Common myeloid progenitor, CD34-positive (primary cell): Measurements from ENCODE around the gene MGLL.

ENCODE experiments used
- CTCF ChIA-PET: fragments of 350-600 bp; sonication (Branson Sonifier 250); formaldehyde crosslinking; loops from one replicate; lab custom pipeline; 2021; ENCODE audit warnings: antibody characterized with exemption; lab: Charles Lee
- POLR2A ChIA-PET: fragments of 350-600 bp; sonication (Branson Sonifier 250); formaldehyde crosslinking; loops from one replicate; lab custom pipeline; 2021; ENCODE audit warnings: antibody characterized with exemption; lab: Charles Lee
- DNase-seq, 3 donors: peaks; one replicate each; pipeline versions ENCODE4 v3.0.0 to v3.0.0-alpha.2; 2013
- H3K27ac ChIP-seq, 2 experiments: 1 replicate in 1 of 2; 2 replicates in 1 of 2; pipeline ENCODE4 v1.7.0; 2013; ENCODE audit warnings: inconsistent platforms in 2 of 2, low read length in 2 of 2, mild to moderate bottlenecking in 2 of 2, low read depth in 1 of 2, moderate library complexity in 1 of 2; ENCODE audit not compliant: severe bottlenecking in 2 of 2, insufficient read depth in 1 of 2, poor library complexity in 1 of 2
- H3K27me3 ChIP-seq, 5 experiments: replicated peaks in 2 of 5; 1 replicate in 3 of 5; 2 replicates in 2 of 5; pipeline versions ENCODE4 v1.6.1 to v1.7.0; 2013; ENCODE audit warnings: low read length in 4 of 5, mild to moderate bottlenecking in 2 of 5, moderate library complexity in 2 of 5, inconsistent platforms in 1 of 5; ENCODE audit not compliant: insufficient read depth in 5 of 5, control insufficient read depth in 4 of 5
- H3K36me3 ChIP-seq, 4 experiments: 1 replicate in 2 of 4; 2 replicates in 2 of 4; pipeline versions ENCODE4 v1.6.1 to v1.7.0; 2013; ENCODE audit warnings: low read length in 3 of 4, control low read depth in 1 of 4, mild to moderate bottlenecking in 1 of 4; ENCODE audit not compliant: control insufficient read depth in 4 of 4, insufficient read depth in 4 of 4
- H3K4me1 ChIP-seq, 4 experiments: 1 replicate in 3 of 4; 2 replicates in 1 of 4; pipeline versions ENCODE4 v1.6.1 to v1.7.1; 2013; ENCODE audit warnings: low read length in 3 of 4, mild to moderate bottlenecking in 3 of 4, control low read depth in 1 of 4, inconsistent platforms in 1 of 4, moderate library complexity in 1 of 4; ENCODE audit not compliant: control insufficient read depth in 4 of 4, insufficient read depth in 4 of 4; ENCODE audit errors: control extremely low read depth in 1 of 4
- H3K4me3 ChIP-seq, 7 experiments: 1 replicate in 4 of 7; 2 replicates in 3 of 7; pipeline versions ENCODE4 v1.5.1 to v1.7.0; 2013; ENCODE audit warnings: mild to moderate bottlenecking in 7 of 7, low read length in 6 of 7, moderate library complexity in 6 of 7, inconsistent platforms in 2 of 7, low read depth in 2 of 7, control low read depth in 1 of 7; ENCODE audit not compliant: insufficient read depth in 4 of 7, control insufficient read depth in 1 of 7; ENCODE audit errors: extremely low read depth in 1 of 7
- H3K9me3 ChIP-seq, 5 experiments: 1 replicate in 4 of 5; 2 replicates in 1 of 5; pipeline versions ENCODE4 v1.6.1 to v1.7.1; 2013; ENCODE audit warnings: low read length in 4 of 5, mild to moderate bottlenecking in 2 of 5, inconsistent platforms in 1 of 5, low read depth in 1 of 5, moderate library complexity in 1 of 5; ENCODE audit not compliant: control insufficient read depth in 4 of 5, insufficient read depth in 2 of 5; ENCODE audit errors: control extremely low read depth in 1 of 5
- WGBS: methylation state at CpG from one replicate; pipeline ENCODE4 v1.1.5; 2013; ENCODE audit not compliant: insufficient coverage; 5-methylcytosine and 5-hydroxymethylcytosine counted together

The MGLL gene

DNA sequence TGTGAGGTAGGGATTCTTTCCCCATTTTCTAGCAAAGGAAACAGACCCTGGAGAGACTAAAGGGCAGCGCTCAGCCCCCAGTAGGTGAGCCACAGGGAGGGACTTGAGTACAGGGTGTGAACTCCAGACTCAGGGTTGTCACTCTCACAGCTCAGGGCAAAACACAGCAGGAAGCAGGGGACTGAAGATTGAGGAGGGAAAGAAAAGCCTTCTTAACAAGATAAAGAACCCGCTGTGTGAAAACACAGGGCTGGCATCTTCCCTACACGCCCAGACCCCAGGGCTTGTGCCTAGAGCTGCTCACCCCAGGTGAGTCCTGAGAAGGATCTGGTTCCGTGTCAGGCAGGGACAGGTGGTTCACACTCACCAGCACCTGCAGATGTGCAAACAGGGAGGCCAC, 90.0 kb downstream of the MGLL start:
- Histone ChIP-seq H3K9me3 (no peaks in the 10 kb centered on the region), H3K27ac (peak overlapping the region in 1 of 2 experiments; percentile 22), H3K36me3 (peaks cover 0 to 3% (median 1%) of the 10 kb centered on the region in 4 experiments), H3K4me3 (no peak overlapping the region), H3K27me3 (peaks cover 0 to 3% (median 0%) of the 10 kb centered on the region in 5 experiments), H3K4me1 (peaks cover 16 to 84% (median 47%) of the 10 kb centered on the region in 4 experiments)
- CTCF ChIA-PET = interaction anchor here (0.7 to 1.2 kb wide), 4 partner anchors 8 to 91 kb away, joined by 3 to 4 read pairs (median 4); no protein-coding TSS in a partner anchor
- POLR2A ChIA-PET = no interaction called here
- DNase-seq = peak; percentile 15 to 70 (median 53)
- 97% methylated on average over 3 of the region's 4 CpGs for WGBS

- POLR2A ChIA-PET = no interaction called here
- peaks cover 16 to 82% (median 47%) of the 10 kb centered on the region in 4 experiments for H3K4me1 ChIP-seq
- no peak overlapping the region for H3K4me3 ChIP-seq
- H3K27me3 ChIP-seq = peaks cover 0 to 3% (median 0%) of the 10 kb centered on the region in 5 experiments
- 98% methylated on average over 8 of the region's 12 CpGs for WGBS
- H3K27ac ChIP-seq = peak overlapping the region; percentile 22 to 58
- H3K9me3 ChIP-seq = no peaks in the 10 kb centered on the region
- H3K36me3 ChIP-seq = peaks cover 0 to 3% (median 1%) of the 10 kb centered on the region in 4 experiments
- CTCF ChIA-PET = interaction anchor here (0.7 to 1.2 kb wide), 4 partner anchors 9 to 91 kb away, joined by 3 to 4 read pairs (median 4); no protein-coding TSS in a partner anchor
- DNase-seq = no peak
Measured at GRCh38 chr3:127731546-127732289, 90.6 kb downstream of the MGLL start.

GRCh38 chr3:127730666-127731295, 91.5 kb downstream of the MGLL start:
- CTCF ChIA-PET = interaction anchor here (1.0 to 2.5 kb wide), 5 partner anchors 15 to 95 kb away, joined by 3 to 6 read pairs (median 3); no protein-coding TSS in a partner anchor
- no peak for DNase-seq
- POLR2A ChIA-PET = no interaction called here

DNA sequence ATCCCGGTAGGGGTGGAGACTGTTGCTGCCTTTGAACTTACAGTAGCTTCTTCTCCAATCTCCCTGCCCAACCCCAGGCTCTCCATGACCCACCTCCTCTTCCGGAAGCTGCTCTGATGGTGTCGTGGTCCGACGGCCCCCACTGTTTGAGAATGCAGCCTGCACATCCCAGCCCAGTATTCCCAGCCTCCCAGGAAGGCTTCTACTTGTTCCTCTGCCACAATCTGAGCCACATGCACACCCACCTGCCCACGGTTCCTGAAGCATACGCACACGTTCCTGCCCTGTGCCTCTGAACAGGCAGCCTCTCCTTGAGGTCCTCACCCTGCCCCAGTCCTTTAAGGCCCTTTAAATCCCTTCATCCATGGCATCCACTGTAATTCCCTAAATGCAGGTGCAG, 92.1 kb downstream of the MGLL start:
- WGBS = 92% methylated on average over 8 of the region's 8 CpGs
- Histone ChIP-seq H3K27ac (no peak overlapping the region), H3K9me3 (no peaks in the 10 kb centered on the region), H3K36me3 (peaks cover 0 to 3% (median 1%) of the 10 kb centered on the region in 4 experiments), H3K4me1 (peaks cover 10 to 68% (median 38%) of the 10 kb centered on the region in 4 experiments), H3K4me3 (no peak overlapping the region), H3K27me3 (no peaks in the 10 kb centered on the region)
- CTCF ChIA-PET = interaction anchor here (1.0 to 2.5 kb wide), 7 partner anchors 15 to 96 kb away, joined by 3 to 6 read pairs (median 3); no protein-coding TSS in a partner anchor
- POLR2A ChIA-PET = interaction anchor here (0.6 kb wide), 1 partner anchor 20 kb away, joined by 3 read pairs; no protein-coding TSS in a partner anchor
- DNase-seq = no peak

More at GRCh38 chr3:127730666-127731295, 91.5 kb downstream of the MGLL start:
- Histone ChIP-seq H3K4me3 (no peak overlapping the region), H3K27ac (no peak overlapping the region), H3K9me3 (no peaks in the 10 kb centered on the region), H3K27me3 (peaks cover 0 to 3% (median 0%) of the 10 kb centered on the region in 5 experiments), H3K4me1 (peaks cover 16 to 75% (median 44%) of the 10 kb centered on the region in 4 experiments), H3K36me3 (peaks cover 0 to 3% (median 1%) of the 10 kb centered on the region in 4 experiments)
- 100% methylated on average over 2 of the region's 6 CpGs for WGBS

DNA sequence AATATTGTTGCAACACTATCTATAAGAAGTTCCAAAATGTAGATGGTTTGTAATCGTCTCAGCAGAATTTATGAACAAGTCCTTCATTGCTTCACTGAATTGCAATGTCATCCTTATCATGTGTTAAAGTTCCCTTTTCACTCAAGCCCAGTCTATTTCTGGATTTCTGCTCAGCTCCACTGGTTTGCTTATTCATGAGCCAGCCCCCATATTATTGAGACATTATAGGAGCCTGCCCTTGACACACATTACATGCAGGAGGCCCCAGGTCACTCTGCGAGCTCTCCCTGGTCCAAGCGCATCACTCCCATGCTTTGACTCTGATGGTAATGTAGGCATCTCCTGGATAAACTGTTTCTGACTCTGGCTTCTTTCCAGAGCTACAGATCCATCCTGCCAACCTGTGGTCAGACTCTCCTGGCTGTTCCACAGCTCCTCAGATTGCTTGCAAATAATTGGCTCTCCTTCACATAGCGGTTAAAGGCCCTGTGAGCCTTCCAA, 92.7 kb downstream of the MGLL start:
- Histone ChIP-seq H3K27ac (no peak overlapping the region), H3K27me3 (no peaks in the 10 kb centered on the region), H3K4me3 (no peak overlapping the region), H3K9me3 (no peaks in the 10 kb centered on the region), H3K4me1 (peaks cover 7 to 63% (median 33%) of the 10 kb centered on the region in 4 experiments), H3K36me3 (peaks cover 0 to 7% (median 6%) of the 10 kb centered on the region in 4 experiments)
- POLR2A ChIA-PET = interaction anchor here (0.6 kb wide), 1 partner anchor 20 kb away, joined by 3 read pairs; no protein-coding TSS in a partner anchor
- CTCF ChIA-PET = interaction anchor here (1.1 to 2.5 kb wide), 6 partner anchors 14 to 96 kb away, joined by 3 to 6 read pairs (median 3); no protein-coding TSS in a partner anchor
- 44% methylated on average over 3 of the region's 4 CpGs for WGBS
- DNase-seq = peak; percentile 47 to 90 (median 81)

DNA sequence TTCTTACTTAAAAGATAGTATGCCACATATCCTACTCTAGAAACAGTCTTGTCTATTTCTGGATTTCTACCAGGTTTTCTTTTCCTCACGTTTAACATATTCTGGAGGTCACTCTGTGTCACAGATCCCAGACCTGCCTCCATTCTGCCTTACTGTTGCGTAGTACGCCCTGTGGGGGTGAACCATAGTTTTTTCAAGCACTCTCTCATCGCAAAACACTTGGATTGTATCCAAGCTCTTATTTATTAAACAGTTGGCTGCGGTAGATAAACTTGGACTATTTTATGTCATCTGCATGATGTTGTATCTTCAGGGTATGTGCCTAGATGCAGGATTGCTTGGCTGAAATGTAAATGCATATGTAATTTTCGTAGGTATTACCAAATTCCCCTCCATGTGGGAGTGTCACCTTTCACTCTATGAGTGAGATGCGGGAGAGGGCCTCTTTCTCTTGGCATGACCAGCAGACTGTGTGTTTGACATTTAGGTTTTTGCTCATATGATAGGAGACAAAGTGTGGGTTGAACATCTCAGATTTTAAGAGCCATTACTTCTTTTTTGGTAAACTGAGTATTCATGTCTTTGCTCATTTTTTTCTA, 93.8 kb downstream of the MGLL start:
- Histone ChIP-seq H3K4me3 (no peak overlapping the region), H3K9me3 (no peaks in the 10 kb centered on the region), H3K36me3 (peaks cover 0 to 15% (median 12%) of the 10 kb centered on the region in 4 experiments), H3K27ac (no peak overlapping the region), H3K27me3 (no peaks in the 10 kb centered on the region), H3K4me1 (peaks cover 7 to 52% (median 22%) of the 10 kb centered on the region in 4 experiments)
- WGBS = 100% methylated on average over 3 of the region's 7 CpGs
- ChIA-PET POLR2A (no interaction called here), CTCF (interaction anchor here (2.5 kb wide), 1 partner anchor 97 kb away, joined by 6 read pairs; no protein-coding TSS in a partner anchor)
- DNase-seq = peak in 1 of 3 donors; percentile 14
